GM12875 (cell line): ENCODE results near the gene RBM23.

Experiments
- H3K4me3 ChIP-seq: one replicate; pipeline ENCODE4 v1.5.1; 2011; ENCODE audit warnings: low read depth, low read length, control low read depth
- CTCF ChIP-seq: IDR thresholded peaks from 2 replicates; pipeline ENCODE4 v1.5.1; 2011; ENCODE audit warnings: low read depth, mild to moderate bottlenecking, control low read depth, inconsistent platforms, low read length, moderate library complexity, borderline replicate concordance; ENCODE audit not compliant: insufficient read depth

RBM23 gene

DNA sequence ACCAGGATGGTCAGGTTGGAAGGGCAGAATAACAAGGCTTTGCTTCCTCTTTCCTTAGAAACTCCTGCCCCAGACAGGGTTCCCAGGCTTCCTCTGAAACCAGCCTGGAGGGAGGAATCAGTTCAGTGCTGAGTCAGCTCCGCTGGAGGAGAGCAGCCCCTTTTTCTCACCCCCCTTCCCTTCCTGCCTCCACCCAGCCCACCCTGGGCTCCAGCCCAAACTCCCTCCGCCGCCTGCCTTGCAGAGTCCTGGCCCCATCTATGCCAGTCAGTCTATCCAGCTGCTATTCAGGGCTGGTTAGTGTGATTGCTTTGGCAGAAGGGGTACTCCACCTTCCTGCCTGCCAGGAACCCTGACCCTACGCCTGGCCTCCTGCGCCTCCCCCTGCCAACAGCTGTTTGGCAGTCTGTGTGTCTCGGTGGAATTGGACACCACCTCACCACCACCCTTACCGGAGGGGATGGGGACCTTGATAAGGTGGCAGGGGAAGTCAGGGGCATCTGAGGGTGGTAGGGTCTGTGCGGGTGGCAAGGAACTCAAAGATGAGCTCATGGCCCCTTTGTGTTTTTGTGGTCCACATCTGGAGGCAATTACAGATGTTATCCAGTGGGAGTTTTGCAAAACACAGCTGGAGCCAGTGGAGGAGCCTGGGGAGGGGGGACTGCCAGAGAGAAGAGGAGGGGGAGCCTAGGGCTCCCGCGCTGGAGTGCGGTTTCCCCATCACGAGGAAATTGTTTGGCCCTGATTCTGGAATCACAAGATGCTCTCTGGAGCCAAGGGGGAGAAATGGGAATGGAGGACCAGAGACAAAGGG, 70.4 kb downstream of the RBM23 start:
- no peak for TF ChIP-seq CTCF
- no peak overlapping the region for H3K4me3 ChIP-seq

DNA sequence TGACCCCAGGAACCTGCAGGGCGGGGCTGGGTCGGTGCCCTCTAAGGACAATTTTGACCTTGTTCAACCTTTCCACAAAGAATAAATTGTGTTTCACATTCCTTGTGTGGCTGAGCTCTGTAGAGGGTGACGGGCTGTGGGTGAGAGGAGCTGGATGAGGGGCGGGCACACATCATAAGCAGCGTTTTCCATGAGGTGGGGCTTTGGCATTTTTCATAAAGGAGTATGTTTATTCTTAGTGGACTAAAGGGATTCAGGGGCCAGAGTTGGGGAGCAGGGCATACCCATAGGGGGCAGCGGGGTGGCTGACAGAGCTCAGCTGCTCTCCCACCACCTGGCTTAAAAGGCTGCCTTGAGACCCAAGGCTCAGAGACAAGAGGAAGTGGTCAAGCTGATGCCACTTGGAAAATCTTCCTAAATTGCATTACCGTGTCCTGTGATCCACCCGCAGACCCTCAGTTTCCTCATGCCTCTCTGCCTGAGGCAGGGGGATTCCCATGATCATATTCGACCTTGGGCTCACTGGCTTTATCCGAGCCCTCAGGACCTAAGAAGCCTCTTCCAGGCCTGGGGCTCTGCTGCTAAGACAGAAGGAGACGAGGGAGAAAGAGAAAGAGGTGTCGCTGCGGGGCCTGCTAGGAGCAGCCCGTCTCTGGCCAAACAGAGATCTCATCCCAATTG, 71.1 kb downstream of the RBM23 start:
- no peak overlapping the region for H3K4me3 ChIP-seq
- TF ChIP-seq CTCF, result peak; percentile 14; the same call in 1 of the 2 replicates

DNA sequence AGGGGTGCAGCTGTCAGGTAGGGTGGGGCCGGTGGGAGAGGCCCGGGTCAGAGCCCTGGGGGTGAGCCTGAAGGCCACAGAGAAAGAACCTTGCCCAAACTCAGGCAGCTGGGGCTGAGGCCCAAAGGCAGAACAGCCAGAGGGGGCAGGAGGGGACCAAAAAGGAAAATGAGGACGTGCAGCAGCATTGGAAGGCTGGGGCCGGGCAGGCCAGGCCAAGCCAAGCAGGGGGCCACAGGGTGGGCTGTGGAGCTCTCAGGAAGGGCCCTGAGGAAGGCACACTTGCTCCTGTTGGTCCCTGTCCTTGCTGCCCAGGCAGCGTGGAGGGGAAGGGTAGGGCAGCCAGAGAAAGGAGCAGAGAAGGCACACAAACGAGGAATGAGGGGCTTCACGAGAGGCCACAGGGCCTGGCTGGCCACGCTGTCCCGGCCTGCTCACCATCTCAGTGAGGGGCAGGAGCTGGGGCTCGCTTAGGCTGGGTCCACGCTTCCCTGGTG, 72.1 kb downstream of the RBM23 start:
- H3K4me3 ChIP-seq, result no peak overlapping the region
- no peak for TF ChIP-seq CTCF

- H3K4me3 ChIP-seq, result no peak overlapping the region
- TF ChIP-seq CTCF, result no peak
These were observed 72.9 kb downstream of the RBM23 start for GRCh38 chr14:22845821-22846625.

DNA sequence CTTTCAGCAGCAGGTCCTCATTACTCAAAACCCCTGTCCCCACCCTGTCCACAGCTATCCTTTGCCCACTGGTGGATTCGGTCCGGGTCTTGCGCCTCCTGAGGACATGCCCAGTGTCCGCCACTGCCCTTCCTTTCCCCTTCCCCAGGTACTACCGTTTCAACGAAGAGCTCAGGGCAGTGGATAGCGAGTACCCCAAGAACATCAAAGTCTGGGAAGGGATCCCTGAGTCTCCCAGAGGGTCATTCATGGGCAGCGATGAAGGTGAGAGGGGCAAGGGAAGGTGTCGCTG, 73.9 kb downstream of the RBM23 start:
- no peak overlapping the region for H3K4me3 ChIP-seq
- TF ChIP-seq CTCF, result no peak

DNA sequence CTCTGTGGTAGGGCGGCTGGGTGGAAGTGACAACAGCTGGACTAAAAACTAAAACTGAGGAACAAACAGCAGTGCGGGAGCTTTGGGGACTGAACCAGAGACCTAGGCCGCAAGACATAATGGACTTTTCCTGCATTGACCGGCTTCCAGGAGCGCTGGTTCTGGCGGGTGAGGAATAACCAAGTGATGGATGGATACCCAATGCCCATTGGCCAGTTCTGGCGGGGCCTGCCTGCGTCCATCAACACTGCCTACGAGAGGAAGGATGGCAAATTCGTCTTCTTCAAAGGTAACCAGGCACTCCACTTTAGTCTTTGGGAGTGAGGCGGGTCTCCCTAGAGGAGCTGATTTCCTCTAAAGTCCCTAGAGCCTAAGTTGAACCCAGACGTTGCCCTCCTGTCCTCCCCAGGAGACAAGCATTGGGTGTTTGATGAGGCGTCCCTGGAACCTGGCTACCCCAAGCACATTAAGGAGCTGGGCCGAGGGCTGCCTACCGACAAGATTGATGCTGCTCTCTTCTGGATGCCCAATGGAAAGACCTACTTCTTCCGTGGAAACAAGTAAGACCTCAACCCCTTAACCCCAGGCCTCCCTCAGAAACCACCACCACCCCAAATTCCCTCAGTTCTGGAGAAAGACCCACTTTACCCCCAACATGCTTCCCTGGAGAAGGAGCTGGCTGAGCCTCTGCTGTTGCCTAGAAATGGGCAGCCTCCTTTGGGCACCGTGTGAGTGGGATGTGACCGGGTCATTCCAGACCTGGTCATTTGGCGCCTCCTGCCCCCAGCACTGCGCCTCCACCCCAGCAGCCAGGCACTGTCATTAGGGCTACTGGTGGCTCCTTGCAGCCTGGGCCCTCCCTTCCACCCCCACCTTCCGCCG, 74.5 kb downstream of the RBM23 start:
- no peak for TF ChIP-seq CTCF
- H3K4me3 ChIP-seq, result no peak overlapping the region
